ENCODE measurements around the gene SNURF.
"Not testable (repeated sequence)": the region's sequence is repeated elsewhere in the genome, so short reads cannot be mapped to it uniquely, and the experiment has no call there.

Gene SNURF

GRCh38 chr15:24971772-24972171, 17.0 kb downstream of the SNURF start:
- DNase-seq: no peak

GRCh38 chr15:24972707-24973106, 17.9 kb downstream of the SNURF start:
- DNase-seq: not testable (repeated sequence)

GRCh38 chr15:24976932-24977331, 22.1 kb downstream of the SNURF start:
- no peak for DNase-seq

- no peak for DNase-seq
Measured at GRCh38 chr15:24977686-24978085, 22.9 kb downstream of the SNURF start.

GRCh38 chr15:24985224-24985623, 30.4 kb downstream of the SNURF start:
- DNase-seq: no peak

GRCh38 chr15:24986653-24987052, 31.9 kb downstream of the SNURF start:
- no peak for DNase-seq
